ENCODE results near the gene FUCA2.
A peak's percentile ranks its signal among the peaks of the same experiment; 100 is the strongest.

The FUCA2 gene

GRCh38 chr6:143510991-143511891 lies at the start of gene FUCA2:
Gene FUCA2, minus strand, starts transcription at chr6:143511720. Its CDS starts 86 bp downstream, at chr6:143511634.
- peak; percentile 46 to 63 for DNase-seq (ENCODE audit: low read depth in 1 of 2, low spot score in 1 of 2)

GRCh38 chr6:143561105-143561704 lies 49.7 kb upstream of the FUCA2 start:
- DNase-seq (ENCODE audit: low read depth in 1 of 2, low spot score in 1 of 2) = no peak

DNA sequence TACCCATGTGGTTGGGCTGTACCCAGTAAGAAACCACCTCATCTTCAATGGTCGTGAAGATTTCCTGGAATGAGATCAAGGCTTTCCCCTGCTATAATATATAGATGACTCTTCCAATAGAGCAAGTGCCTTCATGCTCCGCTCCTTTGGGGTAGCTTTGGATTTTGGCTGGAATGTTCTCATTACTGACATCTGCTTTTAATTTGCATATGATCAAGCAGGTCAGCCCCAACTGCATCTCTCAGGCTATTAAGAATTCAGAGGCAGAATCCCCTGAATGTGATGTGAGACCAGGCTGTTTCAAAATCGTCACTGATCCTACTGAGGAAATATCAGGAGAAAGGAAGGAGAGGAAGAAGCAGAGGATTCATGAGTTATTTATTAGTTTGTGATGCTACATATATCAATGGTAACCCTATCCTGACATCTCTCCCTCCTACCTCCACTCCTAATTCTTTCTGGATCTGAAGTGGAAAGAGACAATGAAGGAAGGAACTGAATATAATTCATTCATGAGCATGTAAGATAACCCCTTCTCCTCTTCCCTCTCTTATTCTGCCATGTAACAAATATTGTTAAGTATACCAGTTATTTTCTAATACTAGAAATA lies 47.6 kb upstream of the FUCA2 start:
- no peak for DNase-seq (ENCODE audit: low read depth in 1 of 2, low spot score in 1 of 2)

GRCh38 chr6:143556529-143556928 lies 45.0 kb upstream of the FUCA2 start:
- DNase-seq (ENCODE audit: low read depth in 1 of 2, low spot score in 1 of 2) = no peak

- no peak for DNase-seq (ENCODE audit: low read depth in 1 of 2, low spot score in 1 of 2)
Observed at GRCh38 chr6:143555582-143555981, 44.1 kb upstream of the FUCA2 start.

GRCh38 chr6:143555071-143555492 lies 43.6 kb upstream of the FUCA2 start:
- DNase-seq (ENCODE audit: low read depth in 1 of 2, low spot score in 1 of 2) = no peak

GRCh38 chr6:143553337-143553736 lies 41.8 kb upstream of the FUCA2 start:
- DNase-seq (ENCODE audit: low read depth in 1 of 2, low spot score in 1 of 2) = no peak

- DNase-seq (ENCODE audit: low read depth in 1 of 2, low spot score in 1 of 2) = no peak
Observed at GRCh38 chr6:143549949-143550268, 38.4 kb upstream of the FUCA2 start.

GRCh38 chr6:143549221-143549948 lies 37.9 kb upstream of the FUCA2 start:
- DNase-seq (ENCODE audit: low read depth in 1 of 2, low spot score in 1 of 2) = no peak

DNA sequence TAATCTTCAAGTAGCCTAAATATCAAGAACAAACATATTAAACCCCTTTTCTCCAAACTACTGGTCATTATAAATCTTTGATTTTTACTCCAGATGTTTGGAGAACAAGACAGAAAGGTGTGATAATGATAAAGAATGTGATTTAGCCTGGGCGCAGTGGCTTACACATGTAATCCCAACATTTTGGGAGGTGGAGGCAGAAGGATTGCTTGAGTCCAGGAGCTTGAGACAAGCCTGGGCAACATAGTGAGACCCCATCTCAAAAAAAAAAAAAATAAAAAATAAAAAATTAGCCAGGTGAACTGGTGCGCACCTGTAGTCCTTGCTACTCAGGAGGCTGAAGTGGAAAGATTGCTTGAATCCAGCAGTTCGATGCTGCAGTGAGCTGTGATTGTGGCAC lies 35.1 kb upstream of the FUCA2 start:
- no peak for DNase-seq (ENCODE audit: low read depth in 1 of 2, low spot score in 1 of 2)

DNA sequence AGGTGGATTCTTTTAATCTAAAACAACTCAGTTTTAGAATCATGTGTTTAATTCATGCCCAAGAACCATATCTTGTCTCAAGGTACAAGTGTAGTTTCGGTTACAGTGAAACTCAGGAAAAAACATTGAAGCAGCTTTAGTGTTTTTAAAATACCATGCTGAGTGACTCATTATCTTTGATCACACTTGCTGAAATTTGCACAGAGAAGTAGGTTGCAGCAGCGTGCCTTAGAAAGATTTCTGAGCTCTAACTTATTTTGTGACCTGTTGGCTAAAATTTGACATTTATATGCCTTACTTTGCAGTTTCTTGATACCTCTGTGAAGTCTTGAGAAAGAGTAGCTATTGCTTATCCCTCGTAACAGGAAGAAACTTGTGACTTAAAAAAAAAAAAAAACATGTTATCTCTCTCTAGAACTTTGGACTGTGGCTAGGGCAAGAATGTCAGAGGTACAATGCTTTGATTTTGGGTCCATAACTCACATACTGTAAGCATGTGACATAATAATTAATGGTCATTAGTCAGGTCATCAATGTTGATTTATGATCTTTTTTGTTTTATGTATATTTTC lies 34.5 kb upstream of the FUCA2 start:
- no peak for DNase-seq (ENCODE audit: low read depth in 1 of 2, low spot score in 1 of 2)

GRCh38 chr6:143545165-143545564 lies 33.6 kb upstream of the FUCA2 start:
- DNase-seq (ENCODE audit: low read depth in 1 of 2, low spot score in 1 of 2) = no peak

- DNase-seq (ENCODE audit: low read depth in 1 of 2, low spot score in 1 of 2) = no peak
Observed at GRCh38 chr6:143544011-143544696, 32.6 kb upstream of the FUCA2 start.

GRCh38 chr6:143543435-143543834 lies 31.9 kb upstream of the FUCA2 start:
- no peak for DNase-seq (ENCODE audit: low read depth in 1 of 2, low spot score in 1 of 2)

DNA sequence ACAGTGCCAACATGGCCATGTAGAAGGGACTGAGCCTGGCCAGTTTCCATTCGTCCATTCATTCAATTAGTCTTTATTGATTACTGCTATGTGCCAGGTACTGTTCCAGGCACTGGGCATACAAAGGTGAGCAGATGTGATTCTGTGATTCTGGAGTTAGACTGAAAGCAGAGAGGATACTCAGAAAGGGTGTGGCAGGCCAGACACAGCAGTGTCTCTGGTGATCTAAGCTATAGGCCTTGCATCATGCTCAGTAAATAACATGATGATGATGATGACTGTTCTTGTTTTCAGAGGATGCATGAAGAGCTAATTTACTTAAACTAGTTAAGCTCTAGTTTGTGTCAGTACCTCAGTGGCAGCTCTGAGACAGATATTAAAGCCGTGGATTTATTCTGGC lies 31.4 kb upstream of the FUCA2 start:
- DNase-seq (ENCODE audit: low read depth in 1 of 2, low spot score in 1 of 2) = no peak

DNA sequence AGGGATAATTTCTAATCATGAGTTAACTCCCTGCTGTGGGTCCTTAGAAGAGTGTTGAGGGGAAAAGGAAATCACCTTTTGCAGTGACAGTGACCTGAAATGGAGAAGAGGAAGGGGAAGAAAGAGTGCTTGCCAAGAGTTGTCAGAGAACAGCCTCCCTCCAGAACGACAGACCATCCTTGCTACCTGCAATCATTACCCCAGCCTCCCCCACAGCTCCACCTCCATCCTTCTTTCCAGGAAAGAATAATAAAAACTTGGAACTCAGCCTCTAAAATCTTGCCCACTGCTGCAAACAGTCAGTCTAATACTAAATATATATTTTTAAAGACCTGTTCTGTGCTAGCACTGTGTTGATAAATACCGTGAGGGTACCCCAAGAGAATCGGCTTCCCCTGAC lies 28.7 kb upstream of the FUCA2 start:
- no peak for DNase-seq (ENCODE audit: low read depth in 1 of 2, low spot score in 1 of 2)

- DNase-seq (ENCODE audit: low read depth in 1 of 2, low spot score in 1 of 2) = no peak
Observed at GRCh38 chr6:143539734-143540133, 28.2 kb upstream of the FUCA2 start.

GRCh38 chr6:143539106-143539505 lies 27.6 kb upstream of the FUCA2 start:
- DNase-seq (ENCODE audit: low read depth in 1 of 2, low spot score in 1 of 2) = no peak

DNA sequence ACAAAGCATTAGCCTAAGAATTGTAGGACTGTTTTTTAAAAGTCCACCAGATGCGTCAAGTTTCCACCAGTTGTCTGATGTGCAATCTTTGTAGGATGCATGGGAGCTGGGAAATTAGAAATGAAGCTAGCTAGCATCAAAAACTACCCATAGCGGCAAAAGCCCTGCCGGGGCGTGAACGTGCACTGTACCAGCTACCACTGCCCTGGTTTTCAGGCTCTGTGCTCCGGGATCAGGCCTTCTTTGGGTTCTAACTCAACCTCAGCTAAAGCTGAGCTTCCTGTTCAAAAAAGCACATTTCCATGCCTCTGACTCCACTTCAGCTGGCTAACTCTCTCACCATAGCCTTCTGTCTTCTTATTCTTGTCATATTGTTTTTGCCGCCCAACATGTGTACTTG lies 26.9 kb upstream of the FUCA2 start:
- DNase-seq (ENCODE audit: low read depth in 1 of 2, low spot score in 1 of 2) = no peak

GRCh38 chr6:143536866-143537691 lies 25.6 kb upstream of the FUCA2 start:
- DNase-seq (ENCODE audit: low read depth in 1 of 2, low spot score in 1 of 2) = peak; percentile 37 to 44
